Vagina (tissue), 2 donors: ENCODE results near the gene SLC5A5.

Experiments used
- CTCF ChIP-seq, 3 experiments: fragments of 450-650 bp in 2 of 3; fragments of 200-600 bp in 1 of 3; sonication (generic) in 1 of 3; IDR thresholded peaks; one replicate each; pipeline ENCODE4 v1.5.1; 2017 to 2019; ENCODE audit warnings: antibody characterized with exemption in 3 of 3, mild to moderate bottlenecking in 2 of 3, moderate library complexity in 2 of 3
- POLR2A ChIP-seq, 2 donors: fragments of 450-650 bp; IDR thresholded peaks; one replicate each; pipeline ENCODE4 v1.6.1; 2017; ENCODE audit warnings: antibody characterized with exemption in 2 of 2, mild to moderate bottlenecking in 2 of 2, moderate library complexity in 2 of 2
- POLR2AphosphoS5 ChIP-seq, 2 donors: sonication (generic); formaldehyde crosslinking; IDR thresholded peaks; one replicate each; pipeline ENCODE4 v1.9.0; 2017; ENCODE audit warnings: antibody characterized with exemption in 2 of 2, mild to moderate bottlenecking in 2 of 2, low read depth in 1 of 2; ENCODE audit not compliant: insufficient read depth in 1 of 2

DNA sequence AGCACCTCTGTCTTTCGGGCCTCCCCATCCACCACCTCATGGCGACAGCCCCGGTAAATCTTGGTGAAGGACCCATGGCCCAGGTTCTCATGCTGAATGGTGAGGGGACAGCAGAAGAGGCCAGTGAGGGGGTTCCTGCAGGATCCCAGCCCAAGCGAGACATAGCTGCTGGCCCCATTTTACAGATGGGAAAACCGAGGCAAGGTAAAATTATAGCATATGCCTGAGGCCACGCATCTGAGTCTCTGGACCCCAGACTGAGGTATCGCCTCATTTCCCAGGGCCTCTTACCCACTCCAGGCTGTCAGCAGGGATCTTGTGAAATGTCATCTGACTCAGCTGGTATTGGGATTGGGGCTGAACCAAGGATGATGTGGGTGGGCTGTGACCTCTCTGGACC is 33.8 kb upstream of the SLC5A5 start:
- TF ChIP-seq CTCF (IDR thresholded peaks at IDR 0.05) (no peak), POLR2A (IDR thresholded peaks at IDR 0.05) (no peak), POLR2AphosphoS5 (IDR thresholded peaks at IDR 0.05; ENCODE audit: insufficient read depth in 1 of 2, low read depth in 1 of 2) (no peak)
